DOHH2 (cell line): ENCODE data around the gene DEFB123.

ENCODE experiments used
- H3F3A ChIP-seq: fragments of 200-600 bp; sonication (generic), shearing (Covaris generic); 2 replicates; pipeline ENCODE4 v1.6.0; 2016; ENCODE audit warnings: antibody characterized with exemption, mild to moderate bottlenecking; ENCODE audit not compliant: control insufficient read depth, insufficient read depth
- H3K27ac ChIP-seq: fragments of 200-600 bp; sonication (generic); 2 replicates; pipeline ENCODE4 v1.5.1; 2014; ENCODE audit warnings: low read depth, mild to moderate bottlenecking, low read length, moderate library complexity
- H3K27me3 ChIP-seq: fragments of 200-600 bp; sonication (generic); 2 replicates; pipeline ENCODE4 v1.6.1; 2014; ENCODE audit warnings: mild to moderate bottlenecking, low read length, mixed read lengths; ENCODE audit not compliant: control insufficient read depth
- H3K36me3 ChIP-seq: fragments of 200-600 bp; sonication (generic); 2 replicates; pipeline ENCODE4 v1.6.1; 2014; ENCODE audit warnings: mild to moderate bottlenecking, low read length, moderate library complexity, mixed read lengths; ENCODE audit not compliant: control insufficient read depth
- H3K4me1 ChIP-seq: fragments of 200-600 bp; sonication (generic); 2 replicates; pipeline ENCODE4 v1.6.1; 2014; ENCODE audit warnings: mild to moderate bottlenecking, low read length, mixed read lengths; ENCODE audit not compliant: control insufficient read depth
- H3K4me2 ChIP-seq: fragments of 200-600 bp; sonication (generic); 2 replicates; pipeline ENCODE4 v1.6.0; 2014; ENCODE audit warnings: mild to moderate bottlenecking, low read length, moderate library complexity
- H3K4me3 ChIP-seq: fragments of 200-600 bp; sonication (generic); 2 replicates; pipeline ENCODE4 v1.5.1; 2014; ENCODE audit warnings: mild to moderate bottlenecking, low read length, mixed read lengths
- H3K79me2 ChIP-seq: fragments of 200-600 bp; sonication (generic); 2 replicates; pipeline ENCODE4 v1.6.1; 2014; ENCODE audit warnings: mild to moderate bottlenecking, low read length, mixed read lengths; ENCODE audit not compliant: control insufficient read depth
- H3K9me2 ChIP-seq: fragments of 200-600 bp; sonication (generic); replicated peaks from 2 replicates; pipeline ENCODE4 v1.6.1; 2014; ENCODE audit warnings: mild to moderate bottlenecking, low read length, mixed read lengths; ENCODE audit not compliant: control insufficient read depth
- H3K9me3 ChIP-seq: fragments of 200-600 bp; sonication (generic); 2 replicates; pipeline ENCODE4 v1.6.1; 2014; ENCODE audit warnings: antibody characterized with exemption, low read length, mixed read lengths; ENCODE audit not compliant: control insufficient read depth, insufficient read depth
- H4K20me1 ChIP-seq: fragments of 200-600 bp; sonication (generic); 2 replicates; pipeline ENCODE4 v1.6.0; 2014; ENCODE audit warnings: low read depth, mild to moderate bottlenecking, antibody characterized with exemption, low read length, moderate library complexity; ENCODE audit not compliant: control insufficient read depth, insufficient read depth
- EZH2phosphoT487 ChIP-seq: fragments of 200-600 bp; sonication (generic); IDR thresholded peaks from 2 replicates; pipeline ENCODE4 v1.6.1; 2017; ENCODE audit warnings: borderline replicate concordance, mild to moderate bottlenecking, antibody characterized with exemption, low read length, moderate library complexity, mixed read lengths
- TF ChIP-seq, protein P1 (sequence below): fragments of 200-600 bp; sonication (generic); IDR thresholded peaks from one replicate; pipeline ENCODE4 v1.5.1; 2014; ENCODE audit warnings: antibody characterized with exemption, mild to moderate bottlenecking, low read depth, low read length; ENCODE audit not compliant: poor library complexity, severe bottlenecking

Gene DEFB123

DNA sequence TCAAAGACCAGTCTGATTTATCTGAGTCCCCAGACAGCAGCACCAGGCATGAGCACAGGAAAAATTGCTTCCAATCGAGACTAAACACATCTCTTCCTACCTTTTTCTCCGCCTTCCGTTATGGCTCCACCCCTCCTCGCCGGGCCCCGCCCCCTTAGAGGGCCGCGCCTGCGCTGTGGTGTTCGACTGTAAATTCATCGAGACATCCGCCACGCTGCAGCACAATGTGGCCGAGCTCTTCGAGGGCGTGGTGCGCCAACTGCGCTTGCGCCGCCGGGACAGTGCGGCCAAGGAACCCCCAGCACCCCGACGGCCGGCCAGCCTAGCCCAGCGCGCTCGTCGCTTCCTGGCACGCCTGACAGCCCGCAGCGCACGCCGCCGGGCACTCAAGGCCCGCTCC, 43.6 kb downstream of the DEFB123 start:
- Histone ChIP-seq H3K79me2 (no peaks in the 10 kb centered on the region), H3K9me3 (no peaks in the 10 kb centered on the region), H3K27ac (no peak overlapping the region), H3K36me3 (no peaks in the 10 kb centered on the region), H3K4me3 (no peak overlapping the region), H3K9me2 (no peaks in the 10 kb centered on the region), H3F3A (no peaks in the 10 kb centered on the region), H3K27me3 (peaks cover 4% of the 10 kb centered on the region; the same call in 1 of the 2 replicates), H3K4me1 (no peaks in the 10 kb centered on the region), H3K4me2 (no peak overlapping the region), H4K20me1 (no peaks in the 10 kb centered on the region)
- TF ChIP-seq EZH2phosphoT487 = no peak
- TF ChIP-seq, protein P1, sequence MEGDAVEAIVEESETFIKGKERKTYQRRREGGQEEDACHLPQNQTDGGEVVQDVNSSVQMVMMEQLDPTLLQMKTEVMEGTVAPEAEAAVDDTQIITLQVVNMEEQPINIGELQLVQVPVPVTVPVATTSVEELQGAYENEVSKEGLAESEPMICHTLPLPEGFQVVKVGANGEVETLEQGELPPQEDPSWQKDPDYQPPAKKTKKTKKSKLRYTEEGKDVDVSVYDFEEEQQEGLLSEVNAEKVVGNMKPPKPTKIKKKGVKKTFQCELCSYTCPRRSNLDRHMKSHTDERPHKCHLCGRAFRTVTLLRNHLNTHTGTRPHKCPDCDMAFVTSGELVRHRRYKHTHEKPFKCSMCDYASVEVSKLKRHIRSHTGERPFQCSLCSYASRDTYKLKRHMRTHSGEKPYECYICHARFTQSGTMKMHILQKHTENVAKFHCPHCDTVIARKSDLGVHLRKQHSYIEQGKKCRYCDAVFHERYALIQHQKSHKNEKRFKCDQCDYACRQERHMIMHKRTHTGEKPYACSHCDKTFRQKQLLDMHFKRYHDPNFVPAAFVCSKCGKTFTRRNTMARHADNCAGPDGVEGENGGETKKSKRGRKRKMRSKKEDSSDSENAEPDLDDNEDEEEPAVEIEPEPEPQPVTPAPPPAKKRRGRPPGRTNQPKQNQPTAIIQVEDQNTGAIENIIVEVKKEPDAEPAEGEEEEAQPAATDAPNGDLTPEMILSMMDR = no peak

DNA sequence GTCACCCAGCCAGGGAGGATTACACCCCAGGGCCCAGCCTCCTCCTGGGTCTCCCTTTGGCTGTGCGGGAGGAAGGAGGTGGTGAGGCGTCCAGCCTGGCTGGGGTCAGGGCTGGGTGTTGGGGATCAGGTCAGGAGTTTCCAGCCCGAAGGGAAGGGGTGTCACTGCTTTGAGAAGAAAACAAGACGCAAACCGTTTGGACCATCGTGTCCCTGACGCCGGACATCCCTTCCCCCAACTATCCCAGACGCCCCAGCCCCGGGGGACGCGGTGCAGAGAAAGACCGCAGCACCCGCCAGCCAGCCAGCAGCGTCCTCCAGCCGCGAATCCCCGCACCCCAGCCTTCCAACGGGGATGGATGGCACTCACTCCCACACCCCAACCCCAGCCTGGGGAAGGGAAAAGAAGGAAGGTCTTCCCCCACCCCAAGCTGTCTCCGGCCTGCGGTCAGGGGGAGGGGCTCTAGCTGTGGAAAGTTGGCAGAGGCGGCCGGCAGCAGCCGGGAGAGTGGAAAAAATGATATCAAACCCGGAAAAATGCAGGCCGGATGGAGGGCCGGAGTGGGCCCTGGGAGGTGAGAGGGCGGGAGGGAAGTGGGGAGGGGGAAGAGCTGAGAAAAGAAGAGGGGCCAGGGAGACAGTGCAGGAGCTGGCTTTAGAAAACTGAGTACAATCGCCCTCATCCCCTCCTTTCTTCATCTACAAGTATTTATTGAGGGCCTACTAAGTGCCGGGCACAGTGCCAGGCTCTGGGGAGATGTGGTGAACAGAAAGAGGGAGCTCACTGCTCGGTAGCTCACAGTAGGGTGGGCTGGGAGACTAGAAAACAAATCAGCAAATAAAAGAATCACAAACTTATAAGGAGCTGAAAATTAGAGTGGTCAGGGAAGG, 45.3 kb downstream of the DEFB123 start:
- H3K4me2 ChIP-seq = no peak overlapping the region
- no peaks in the 10 kb centered on the region for H3K9me3 ChIP-seq
- no peaks in the 10 kb centered on the region for H3K36me3 ChIP-seq
- no peak overlapping the region for H3K4me3 ChIP-seq
- no peaks in the 10 kb centered on the region for H3K9me2 ChIP-seq
- H3K27me3 ChIP-seq = peaks cover 4% of the 10 kb centered on the region; the same call in 1 of the 2 replicates
- H3K79me2 ChIP-seq = no peaks in the 10 kb centered on the region
- no peak for TF ChIP-seq EZH2phosphoT487
- TF ChIP-seq, protein P1 = no peak
- no peaks in the 10 kb centered on the region for H3F3A ChIP-seq
- no peak overlapping the region for H3K27ac ChIP-seq
- H4K20me1 ChIP-seq = no peaks in the 10 kb centered on the region
- H3K4me1 ChIP-seq = no peaks in the 10 kb centered on the region

DNA sequence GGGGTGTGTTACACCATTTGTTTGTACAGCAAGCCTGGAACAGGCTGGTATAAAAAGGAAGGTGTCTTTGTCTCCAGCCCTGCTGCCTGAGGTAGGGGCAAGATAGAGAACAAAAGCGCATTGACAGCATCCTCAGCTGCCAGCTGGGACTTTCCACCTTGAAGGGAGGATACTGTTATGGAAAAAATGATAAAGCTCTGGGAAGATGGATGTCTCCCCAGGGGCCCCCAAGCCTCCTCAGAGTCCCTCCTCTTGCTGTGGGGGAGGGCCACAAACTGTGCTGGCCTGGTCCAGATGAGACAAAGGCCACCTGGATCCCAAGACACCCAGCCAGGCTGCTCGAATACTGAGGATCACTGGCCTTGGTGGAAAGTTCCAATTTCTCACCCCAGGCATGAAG, 47.7 kb downstream of the DEFB123 start:
- Histone ChIP-seq H3F3A (no peaks in the 10 kb centered on the region), H3K27ac (no peak overlapping the region), H3K27me3 (no peaks in the 10 kb centered on the region), H3K9me3 (no peaks in the 10 kb centered on the region), H3K36me3 (no peaks in the 10 kb centered on the region), H3K4me3 (no peak overlapping the region), H3K4me2 (no peak overlapping the region), H3K79me2 (no peaks in the 10 kb centered on the region), H3K9me2 (no peaks in the 10 kb centered on the region), H3K4me1 (no peaks in the 10 kb centered on the region), H4K20me1 (no peaks in the 10 kb centered on the region)
- no peak for TF ChIP-seq EZH2phosphoT487
- TF ChIP-seq, protein P1 = no peak
